Body of pancreas (tissue), 4 donors: ENCODE results near the gene SUGCT.

Experiments used
- CTCF ChIP-seq, 7 experiments: fragments of 450-650 bp in 4 of 7; fragments of 200-600 bp in 3 of 7; sonication (generic) in 3 of 7; IDR thresholded peaks; one replicate each; pipeline ENCODE4 v1.5.1; 2016 to 2019; ENCODE audit warnings: antibody characterized with exemption in 7 of 7
- POLR2A ChIP-seq, 3 donors: fragments of 450-650 bp; IDR thresholded peaks; one replicate each; pipeline ENCODE4 v1.6.1; 2016; ENCODE audit warnings: antibody characterized with exemption in 3 of 3, mild to moderate bottlenecking in 2 of 3

DNA sequence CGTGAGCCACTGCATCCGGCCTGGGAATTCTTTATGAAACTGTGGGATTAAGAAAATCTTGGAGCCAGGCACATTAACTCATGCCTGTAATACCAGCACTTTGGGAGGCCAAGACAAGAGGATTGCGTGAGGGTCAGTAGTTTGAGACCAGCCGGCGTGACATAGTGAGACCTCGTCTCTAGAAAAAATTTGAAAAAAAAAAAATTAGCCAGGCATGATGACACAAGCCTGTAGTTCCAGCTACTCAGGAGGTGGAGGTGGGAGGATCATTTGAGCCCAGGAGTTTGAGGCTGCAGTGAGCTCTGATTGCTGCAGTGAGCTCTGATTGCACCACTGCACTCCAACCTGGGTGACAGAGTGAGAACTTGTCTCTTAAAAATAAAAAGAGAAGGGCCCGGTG, 69.8 kb downstream of the SUGCT start:
- TF ChIP-seq POLR2A (IDR thresholded peaks at IDR 0.05): no peak
- TF ChIP-seq CTCF (IDR thresholded peaks at IDR 0.05): no peak
